Transverse colon (tissue), 4 donors: ENCODE results near the gene NELL2. TPM values are rescaled to one million over a fixed set of nuclear protein-coding genes. Genes with fewer than 3 reads are reported as not detected.

Experiments used
- DNase-seq: peaks from one replicate; pipeline ENCODE4 v3.0.0-alpha.2; 2019
- H3K27ac ChIP-seq, 4 donors: fragments of 200-600 bp; sonication (generic); 2 replicates each; pipeline ENCODE4 v1.5.1; 2016 to 2018; ENCODE audit warnings: inconsistent platforms in 4 of 4
- H3K27me3 ChIP-seq: fragments of 200-600 bp; sonication (generic); 2 replicates; pipeline ENCODE4 v1.5.1; 2017; ENCODE audit warnings: inconsistent platforms
- H3K36me3 ChIP-seq, 4 donors: fragments of 200-600 bp; sonication (generic); 2 replicates each; pipeline ENCODE4 v1.5.1; 2017 to 2019; ENCODE audit warnings: inconsistent platforms in 4 of 4
- H3K4me1 ChIP-seq, 4 donors: fragments of 200-600 bp; sonication (generic); 2 replicates each; pipeline ENCODE4 v1.5.1; 2017 to 2020; ENCODE audit warnings: inconsistent platforms in 4 of 4
- H3K4me3 ChIP-seq, 4 donors: fragments of 200-600 bp; sonication (generic); 1 replicate in 1 of 4; 2 replicates in 3 of 4; pipeline versions ENCODE4 v1.5.1 to v1.6.1; 2017 to 2019; ENCODE audit warnings: inconsistent platforms in 4 of 4
- H3K9me3 ChIP-seq, 2 donors: fragments of 200-600 bp; sonication (generic); 2 replicates each; pipeline ENCODE4 v1.5.1; 2017 to 2019; ENCODE audit warnings: inconsistent platforms in 2 of 2
- CTCF ChIP-seq, 5 experiments: fragments of 200-600 bp in 3 of 5; fragments of 450-650 bp in 2 of 5; sonication (generic) in 3 of 5; IDR thresholded peaks; 1 replicate in 2 of 5; 2 replicates in 3 of 5; pipeline ENCODE4 v1.5.1; 2016 to 2017; ENCODE audit warnings: antibody characterized with exemption in 5 of 5, inconsistent platforms in 3 of 5, mild to moderate bottlenecking in 2 of 5, moderate library complexity in 1 of 5
- EP300 ChIP-seq: sonication (generic); formaldehyde crosslinking; IDR thresholded peaks from one replicate; pipeline ENCODE4 v1.6.1; 2017; ENCODE audit warnings: antibody characterized with exemption, low read depth
- POLR2A ChIP-seq: fragments of 450-650 bp; IDR thresholded peaks from one replicate; pipeline ENCODE4 v1.6.1; 2016; ENCODE audit warnings: antibody characterized with exemption, mild to moderate bottlenecking, moderate library complexity
- POLR2AphosphoS5 ChIP-seq, 3 donors: sonication (generic); formaldehyde crosslinking; IDR thresholded peaks; one replicate each; pipeline ENCODE4 v1.6.1; 2016; ENCODE audit warnings: antibody characterized with exemption in 3 of 3
- WGBS, 2 donors: methylation state at CpG; one replicate each; pipeline ENCODE4 v1.1.5; 2018; ENCODE audit warnings: low coverage in 1 of 2; 5-methylcytosine and 5-hydroxymethylcytosine counted together
- in situ Hi-C, 4 donors: fragments of 200-750 bp; cut with MboI; loops; one replicate each; pipeline versions ENCODE4 v1.15.0 to v1.15.1; 2017; ENCODE audit warnings: low sequenced_read_pairs in 3 of 4, low pct_ligation_motif_present in 1 of 4, low pct_unique_long_range_greater_than_20kb in 1 of 4
- intact Hi-C: fragments of 100-400 bp; cut with DNase I; formaldehyde crosslinking; loops from one replicate; pipeline ENCODE4 v1.15.1; 2023; ENCODE audit warnings: low total_unique reads
- total RNA-seq, 4 donors: library from RNA; depleted of rRNA; stranded (reverse); fragments of >200 nt; gene quantifications; one replicate each; pipeline ENCODE4 v1.1.0, GENCODE V29; 2016

NELL2 gene
- total RNA-seq, 4 donors from 2014 or later = 1.4 to 10.5 (median 9.5) TPM

GRCh38 chr12:44819884-44820283, 56.2 kb downstream of the NELL2 start:
- no peak for DNase-seq
- intact Hi-C loops (no loop called here), in situ Hi-C loops (no loop called here)
- Histone ChIP-seq H3K9me3 (no peaks in the 10 kb centered on the region), H3K4me1 (peaks cover 0 to 6% (median 2%) of the 10 kb centered on the region in 4 donors), H3K27me3 (no peaks in the 10 kb centered on the region), H3K27ac (no peak overlapping the region), H3K36me3 (no peaks in the 10 kb centered on the region), H3K4me3 (no peak overlapping the region)
- 83 to 96% methylated on average over 4 of the region's 4 CpGs for WGBS, 2 donors
- TF ChIP-seq CTCF (IDR thresholded peaks at IDR 0.05) (no peak), POLR2A (no peak), EP300 (no peak), POLR2AphosphoS5 (IDR thresholded peaks at IDR 0.05) (no peak)

GRCh38 chr12:44817687-44818086, 58.4 kb downstream of the NELL2 start:
- no peak for TF ChIP-seq POLR2A
- intact Hi-C loops = no loop called here
- Histone ChIP-seq H3K36me3 (no peaks in the 10 kb centered on the region), H3K4me1 (peaks cover 0 to 6% (median 2%) of the 10 kb centered on the region in 4 donors), H3K9me3 (no peaks in the 10 kb centered on the region), H3K27me3 (no peaks in the 10 kb centered on the region), H3K4me3 (no peak overlapping the region), H3K27ac (no peak overlapping the region)
- WGBS, 2 donors = 88% methylated on average over 3 of the region's 3 CpGs; no CpG with 5 or more reads in 1 of the 2 donors
- DNase-seq = no peak
- in situ Hi-C loops = no loop called here

GRCh38 chr12:44816446-44817017, 59.6 kb downstream of the NELL2 start:
- in situ Hi-C loops = no loop called here
- DNase-seq = no peak
- WGBS, 2 donors = 31 to 53% methylated on average over 4 of the region's 4 CpGs
- no peaks in the 10 kb centered on the region for H3K36me3 ChIP-seq
- H3K9me3 ChIP-seq = no peaks in the 10 kb centered on the region
- H3K27me3 ChIP-seq = no peaks in the 10 kb centered on the region
- H3K4me1 ChIP-seq = peaks cover 0 to 6% (median 2%) of the 10 kb centered on the region in 4 donors
- peak overlapping the region in 3 of 4 donors; percentile 3 to 48 (median 26) for H3K27ac ChIP-seq
- TF ChIP-seq POLR2A = no peak
- TF ChIP-seq EP300 = no peak
- TF ChIP-seq CTCF (IDR thresholded peaks at IDR 0.05) = no peak
- no peak for TF ChIP-seq POLR2AphosphoS5 (IDR thresholded peaks at IDR 0.05)
- no peak overlapping the region for H3K4me3 ChIP-seq
- intact Hi-C loops = no loop called here

- Histone ChIP-seq H3K27me3 (no peaks in the 10 kb centered on the region), H3K9me3 (no peaks in the 10 kb centered on the region), H3K36me3 (no peaks in the 10 kb centered on the region), H3K4me1 (peaks cover 0 to 3% (median under 1%) of the 10 kb centered on the region in 4 donors), H3K4me3 (no peak overlapping the region), H3K27ac (no peak overlapping the region)
- intact Hi-C loops = no loop called here
- 96% methylated on average over 1 of the region's 1 CpG; no CpG with 5 or more reads in 1 of the 2 donors for WGBS, 2 donors
- no peak for DNase-seq
- TF ChIP-seq CTCF (IDR thresholded peaks at IDR 0.05) (peak in 4 of 5 experiments; percentile 20 to 30 (median 25)), EP300 (no peak), POLR2AphosphoS5 (IDR thresholded peaks at IDR 0.05) (no peak)
- in situ Hi-C loops = no loop called here
These were observed 64.1 kb downstream of the NELL2 start for GRCh38 chr12:44812062-44812461.

GRCh38 chr12:44804068-44804467, 72.0 kb downstream of the NELL2 start:
- no peak for TF ChIP-seq POLR2A
- no peak for TF ChIP-seq EP300
- TF ChIP-seq POLR2AphosphoS5 (IDR thresholded peaks at IDR 0.05) = no peak
- TF ChIP-seq CTCF (IDR thresholded peaks at IDR 0.05) = no peak

More at GRCh38 chr12:44804068-44804467, 72.0 kb downstream of the NELL2 start:
- intact Hi-C loops = no loop called here
- H3K4me3 ChIP-seq = no peak overlapping the region
- H3K4me1 ChIP-seq = no peaks in the 10 kb centered on the region
- in situ Hi-C loops = no loop called here
- DNase-seq = no peak
- H3K27ac ChIP-seq = no peak overlapping the region
- no peaks in the 10 kb centered on the region for H3K9me3 ChIP-seq
- no peaks in the 10 kb centered on the region for H3K27me3 ChIP-seq
- no peaks in the 10 kb centered on the region for H3K36me3 ChIP-seq
